Right renal cortex interstitium (tissue), 3 donors: ENCODE measurements around the gene SPATA19. TPM values are rescaled to one million over a fixed set of nuclear protein-coding genes. Genes with fewer than 3 reads are reported as not detected.
"Not testable (repeated sequence)": the region's sequence is repeated elsewhere in the genome, so short reads cannot be mapped to it uniquely, and the experiment has no call there.

Experiments used
- DNase-seq, 3 donors: peaks; one replicate each; pipeline ENCODE4 v3.0.0-alpha.2; 2013; ENCODE audit warnings: low read depth in 3 of 3, low spot score in 2 of 3
- polyA plus RNA-seq, 3 donors: library from polyadenylated mRNA; unstranded; fragments of 120-200 nt; gene quantifications; one replicate each; pipeline ENCODE4 v1.2.1, GENCODE V29; 2013; ENCODE audit not compliant: insufficient read length in 3 of 3

SPATA19 gene, protein sequence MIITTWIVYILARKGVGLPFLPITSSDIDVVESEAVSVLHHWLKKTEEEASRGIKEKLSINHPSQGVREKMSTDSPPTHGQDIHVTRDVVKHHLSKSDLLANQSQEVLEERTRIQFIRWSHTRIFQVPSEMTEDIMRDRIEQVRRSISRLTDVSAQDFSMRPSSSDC
- not detected for polyA plus RNA-seq

DNA sequence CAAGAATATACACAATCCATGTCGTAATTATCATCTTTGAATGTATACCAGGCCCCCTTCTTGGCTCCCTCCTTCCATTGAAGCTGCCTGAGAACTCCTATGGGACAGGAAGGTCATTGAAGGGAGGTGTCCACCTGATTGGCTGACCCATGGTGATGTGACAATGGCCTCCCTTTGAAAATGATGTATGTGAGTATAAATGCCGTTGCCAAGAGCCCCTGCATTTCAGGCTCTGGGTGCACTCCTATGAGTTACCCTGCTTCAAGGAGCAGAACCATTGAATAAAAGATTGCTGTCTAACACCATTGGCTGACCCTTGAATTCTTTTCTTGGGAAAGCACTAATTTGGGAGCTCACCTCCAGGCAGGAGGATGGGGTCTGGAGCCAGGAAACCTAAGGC, at the start of gene SPATA19:
TSS of gene SPATA19 (minus strand) at position 101 of the 400 bp plus-strand sequence. CDS start at position 34, 67 bp downstream.
- no peak for DNase-seq

DNA sequence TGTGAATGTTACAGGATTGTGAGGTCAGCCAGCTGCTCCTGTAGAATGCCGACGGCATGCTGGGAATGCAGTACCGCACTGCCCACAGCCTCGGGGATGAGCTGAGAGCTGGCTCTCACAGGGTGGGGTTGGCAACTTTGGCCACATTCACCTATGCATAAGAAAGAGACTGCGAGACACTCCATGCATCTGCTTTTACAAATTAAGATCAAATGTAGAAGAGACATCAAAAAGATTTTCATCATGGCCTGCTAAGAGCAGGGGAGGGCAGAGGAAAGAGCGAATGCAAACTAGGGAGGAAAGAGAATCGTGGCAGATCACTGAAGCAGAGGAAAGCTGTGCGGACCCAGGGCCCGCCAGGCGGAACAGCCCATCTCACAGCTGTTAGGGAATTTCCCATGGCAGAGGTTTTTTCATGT, 49.8 kb upstream of the SPATA19 start:
- peak; percentile 23 to 35 (median 27) for DNase-seq

DNA sequence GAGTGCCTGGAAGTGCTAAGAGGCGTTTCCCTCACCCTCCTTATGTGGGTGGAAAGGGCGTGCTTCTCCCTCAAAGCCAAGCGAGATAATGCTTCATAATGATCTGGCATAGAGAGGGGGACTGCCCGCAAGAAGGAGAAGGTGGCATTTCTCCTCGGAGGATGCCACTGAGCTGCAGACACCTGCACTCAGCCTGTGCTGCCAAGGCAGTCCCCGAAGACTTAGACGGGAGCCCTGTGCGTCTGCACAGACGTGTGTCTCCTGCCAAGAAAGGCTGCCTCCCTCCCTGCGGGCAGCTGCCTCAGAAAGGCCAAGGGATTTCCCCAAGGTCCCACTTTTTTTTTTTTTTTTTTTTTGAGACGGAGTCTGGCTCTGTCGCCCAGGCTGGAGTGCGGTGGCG, 48.1 kb upstream of the SPATA19 start:
- DNase-seq, result no peak

DNA sequence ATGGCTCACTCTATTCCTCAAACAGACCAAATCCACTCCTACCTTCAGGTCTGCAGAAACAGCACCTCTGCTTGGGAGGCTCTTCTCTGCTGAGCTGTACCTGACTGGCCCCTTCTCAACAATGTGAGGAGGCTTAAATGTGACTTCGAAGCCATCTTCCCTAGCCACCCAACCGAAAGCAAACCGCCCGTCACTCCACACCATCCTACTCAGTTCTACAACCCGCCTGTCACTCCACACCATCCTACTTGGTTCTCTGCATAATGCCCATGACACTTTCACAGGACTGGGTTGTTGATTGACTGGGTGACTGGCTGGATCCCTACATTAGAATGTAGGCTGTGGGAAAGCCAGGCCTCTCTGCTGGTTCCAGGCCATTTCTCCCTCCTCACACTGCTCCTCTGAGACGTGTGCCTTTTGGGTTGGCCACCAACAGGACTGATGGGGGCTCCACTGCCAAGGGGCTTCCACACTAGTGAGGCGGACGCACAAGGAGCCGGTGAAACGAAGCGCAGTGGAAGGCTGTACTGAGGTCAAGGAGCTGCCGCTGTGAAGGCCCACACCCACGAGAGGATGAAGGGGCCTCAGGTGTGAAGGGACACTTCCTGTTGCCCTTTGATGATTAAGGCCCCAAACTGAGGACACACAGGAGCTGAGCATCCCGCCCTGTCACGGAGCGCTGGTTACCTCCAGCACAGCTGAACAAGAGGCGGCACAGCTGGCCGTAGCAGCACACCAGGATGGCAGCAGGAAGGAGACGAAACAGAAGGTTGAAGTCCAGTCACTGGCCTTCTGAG, 47.5 kb upstream of the SPATA19 start:
- DNase-seq, result no peak

DNA sequence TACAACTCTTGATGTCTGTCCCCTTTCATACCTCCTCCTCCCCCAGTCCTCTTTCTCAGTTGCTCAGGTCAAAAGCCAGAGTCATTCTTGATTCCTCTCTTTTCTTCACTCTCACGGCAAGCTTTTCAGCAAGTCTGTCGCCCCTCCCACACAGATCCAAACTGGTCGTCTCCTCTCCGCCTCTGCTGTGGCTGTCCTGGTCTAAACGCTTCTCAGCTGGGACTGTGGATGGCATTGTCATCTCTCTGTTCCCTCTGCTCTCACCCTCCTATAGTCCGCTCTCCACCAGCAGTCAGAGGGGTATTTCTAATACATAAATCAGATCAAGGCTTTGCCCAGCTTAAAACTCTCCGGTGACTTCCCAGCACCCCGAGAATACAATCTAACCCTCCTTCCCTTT, 46.8 kb upstream of the SPATA19 start:
- no peak for DNase-seq

DNA sequence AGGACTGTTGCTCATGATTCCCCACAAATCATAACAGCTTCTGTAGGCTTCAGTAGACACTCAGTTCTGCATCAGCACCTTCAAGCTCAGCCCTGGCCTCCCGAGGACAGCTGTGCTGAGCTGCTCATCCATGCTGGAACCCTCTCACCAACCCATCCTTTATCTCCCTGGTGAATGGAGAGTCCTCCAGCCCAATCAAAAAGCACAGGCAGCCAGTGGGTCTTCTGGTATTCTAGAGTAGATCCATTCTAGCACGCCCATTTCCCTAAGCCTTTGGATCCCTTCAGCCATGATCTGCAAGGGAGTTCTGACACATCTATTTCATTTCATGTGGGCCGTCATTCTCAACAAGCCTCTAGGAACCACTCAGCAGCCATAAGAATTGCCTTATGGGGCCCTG, 44.6 kb upstream of the SPATA19 start:
- no peak for DNase-seq

DNA sequence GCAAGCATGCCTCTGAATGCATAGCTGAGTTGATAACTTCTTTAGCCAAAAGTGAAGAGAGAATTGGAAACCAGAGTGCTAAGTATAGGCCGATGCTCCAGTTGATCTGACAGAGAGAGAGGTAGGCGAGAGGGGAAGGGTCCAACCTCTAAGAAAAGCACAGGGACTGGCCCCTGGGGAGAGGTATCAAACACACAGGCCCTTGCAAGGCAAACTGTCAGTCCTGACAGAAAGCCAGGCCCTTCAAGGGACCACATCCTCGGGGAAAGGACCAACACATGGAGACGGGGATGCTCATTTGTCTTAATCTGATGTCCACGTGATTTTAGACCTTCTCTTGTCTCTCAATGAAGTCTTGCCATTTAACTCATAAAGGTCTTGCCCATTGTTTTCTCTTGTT, 43.9 kb upstream of the SPATA19 start:
- no peak for DNase-seq

DNA sequence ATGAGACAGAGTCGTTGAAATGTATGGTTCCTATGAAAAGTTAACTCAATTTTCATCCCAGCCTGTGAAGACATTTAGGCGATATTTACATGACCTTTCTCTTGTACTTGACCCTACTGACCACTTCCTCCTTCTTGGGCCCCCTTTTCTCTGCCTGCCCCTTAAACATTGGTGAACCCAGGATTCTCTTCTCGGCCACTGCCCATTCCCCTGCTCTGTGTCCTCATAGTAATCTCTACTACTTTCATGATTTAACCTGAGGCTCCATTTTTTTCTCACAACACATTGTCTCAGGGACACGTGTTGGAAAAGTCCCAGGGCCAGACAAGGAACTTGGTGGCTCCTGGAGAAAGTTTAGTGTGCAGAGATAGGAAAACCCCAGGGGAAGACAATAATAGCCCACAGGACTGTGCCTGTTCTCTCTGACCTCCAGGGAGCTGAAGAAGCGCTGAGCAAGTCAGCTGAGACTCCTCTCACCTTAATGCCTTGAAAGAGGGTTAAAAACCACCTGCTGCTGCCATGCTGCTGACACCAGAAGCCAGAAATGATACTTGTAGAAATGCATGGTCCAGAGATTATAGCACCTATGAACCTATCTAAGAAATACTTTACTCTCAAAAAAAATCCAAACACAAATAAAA, 42.5 kb upstream of the SPATA19 start:
- DNase-seq, result no peak

DNA sequence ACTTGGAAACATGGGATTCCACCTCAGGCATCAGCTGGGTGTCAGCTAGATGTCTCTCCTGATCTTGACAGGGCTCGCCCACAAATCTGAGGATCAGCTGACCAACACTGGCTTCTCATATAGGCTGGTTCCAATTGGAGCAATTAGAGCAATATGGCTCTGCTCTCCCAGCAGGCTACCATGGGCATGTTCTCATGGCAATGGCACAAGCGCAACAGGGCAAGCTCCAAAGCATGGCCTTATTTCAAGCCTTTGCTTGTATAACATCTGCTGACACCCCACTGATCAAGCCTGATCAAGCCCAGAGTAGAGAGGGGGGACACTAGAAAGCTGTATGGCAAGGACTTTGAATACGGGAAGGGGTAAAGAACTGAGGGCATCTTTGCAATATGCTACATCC, 40.7 kb upstream of the SPATA19 start:
- no peak for DNase-seq

DNA sequence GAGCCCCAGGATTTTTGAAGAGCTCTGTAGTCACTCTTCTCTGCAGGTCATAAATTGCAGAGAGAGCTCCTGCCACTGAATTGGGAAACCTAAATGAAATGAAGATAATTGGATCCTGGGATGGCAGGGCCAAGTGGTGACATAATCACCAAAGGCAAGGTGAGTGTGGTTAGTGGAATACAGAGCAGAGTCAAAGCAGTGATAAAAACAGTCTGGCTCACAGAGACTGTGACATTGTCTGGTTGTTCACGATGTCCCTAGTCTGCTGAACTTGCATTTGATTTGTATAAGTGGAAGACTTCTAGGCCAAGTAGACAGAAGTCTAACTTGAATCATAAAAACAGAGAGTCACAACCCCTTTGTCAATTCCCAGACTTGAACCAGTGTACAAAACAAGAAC, 26.8 kb upstream of the SPATA19 start:
- no peak for DNase-seq

DNA sequence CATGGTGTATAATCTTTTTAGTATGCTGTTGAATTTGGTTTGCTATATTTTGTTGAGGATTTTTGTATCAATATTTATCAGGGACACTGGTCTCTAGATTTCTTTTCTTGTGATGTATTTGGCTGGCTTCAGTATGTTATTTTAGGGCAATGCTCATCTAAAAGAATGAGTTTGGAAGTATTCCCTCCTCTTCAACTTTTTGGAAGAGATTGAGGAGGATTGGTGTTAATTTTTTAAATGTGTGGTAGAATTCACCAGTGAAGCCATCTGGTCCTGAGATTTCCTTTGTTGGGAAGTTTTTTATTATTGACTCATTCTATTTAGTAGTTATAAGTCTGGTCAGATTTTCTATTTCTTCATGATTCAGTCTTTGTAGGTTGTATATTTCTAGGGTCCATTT, 22.1 kb upstream of the SPATA19 start:
- DNase-seq, result no peak

DNA sequence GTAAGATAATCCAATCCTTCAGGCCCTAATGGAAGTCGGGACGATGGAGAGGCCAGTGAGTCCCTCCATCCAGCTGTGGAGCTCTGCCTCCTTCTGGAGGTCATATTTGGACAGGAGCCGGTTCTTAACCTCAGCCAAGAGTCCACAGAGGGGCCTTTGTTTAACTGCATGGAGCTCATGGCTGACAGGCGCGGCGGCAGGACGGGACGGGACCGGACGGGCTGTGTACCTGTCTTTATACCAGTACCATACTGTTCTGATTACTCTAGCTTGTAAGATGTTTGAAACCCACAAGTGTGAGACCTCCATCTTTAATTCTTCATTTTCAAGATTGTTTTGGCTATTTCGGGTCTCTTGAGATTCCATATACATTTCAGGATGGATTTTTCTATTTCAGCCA, 20.2 kb upstream of the SPATA19 start:
- no peak for DNase-seq

DNA sequence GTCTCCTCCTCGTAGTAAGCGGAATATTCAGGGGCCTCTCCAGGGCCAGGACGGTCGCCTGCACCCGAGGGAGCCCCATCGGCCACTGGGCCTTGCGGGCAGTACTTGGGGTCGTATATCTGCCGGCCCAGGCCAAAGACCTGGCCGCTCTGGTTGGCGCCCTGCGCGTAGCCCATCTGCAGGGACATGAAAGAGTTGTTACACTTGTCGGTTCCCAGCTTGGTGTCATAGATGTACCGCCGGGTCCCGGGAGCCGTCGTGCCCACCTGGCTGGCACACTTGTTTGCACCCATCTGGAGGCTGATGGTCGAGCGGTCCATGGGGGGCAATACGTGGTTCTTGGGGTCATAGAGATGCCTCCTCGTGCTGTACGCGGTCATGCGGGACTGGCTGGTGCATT, 19.4 kb upstream of the SPATA19 start:
- DNase-seq, result no peak

DNA sequence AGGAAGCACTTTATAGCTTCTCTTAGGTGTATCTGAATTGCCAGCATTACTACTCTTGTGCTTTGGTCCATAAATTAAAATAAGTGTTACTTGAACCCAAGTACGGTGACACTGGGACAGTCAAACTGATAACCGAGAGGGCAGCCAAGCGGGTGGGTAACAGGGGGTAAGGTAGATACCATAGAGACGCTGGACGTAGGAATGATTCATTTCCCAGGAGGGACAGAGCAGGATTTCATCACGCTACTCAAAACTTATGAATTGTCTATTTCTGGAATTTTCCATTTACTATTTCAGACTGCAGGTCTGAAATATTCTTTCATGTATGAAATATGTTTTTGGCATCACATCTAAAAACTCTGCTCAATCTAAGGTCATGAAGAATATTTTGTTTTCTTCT, 14.8 kb upstream of the SPATA19 start:
- no peak for DNase-seq

DNA sequence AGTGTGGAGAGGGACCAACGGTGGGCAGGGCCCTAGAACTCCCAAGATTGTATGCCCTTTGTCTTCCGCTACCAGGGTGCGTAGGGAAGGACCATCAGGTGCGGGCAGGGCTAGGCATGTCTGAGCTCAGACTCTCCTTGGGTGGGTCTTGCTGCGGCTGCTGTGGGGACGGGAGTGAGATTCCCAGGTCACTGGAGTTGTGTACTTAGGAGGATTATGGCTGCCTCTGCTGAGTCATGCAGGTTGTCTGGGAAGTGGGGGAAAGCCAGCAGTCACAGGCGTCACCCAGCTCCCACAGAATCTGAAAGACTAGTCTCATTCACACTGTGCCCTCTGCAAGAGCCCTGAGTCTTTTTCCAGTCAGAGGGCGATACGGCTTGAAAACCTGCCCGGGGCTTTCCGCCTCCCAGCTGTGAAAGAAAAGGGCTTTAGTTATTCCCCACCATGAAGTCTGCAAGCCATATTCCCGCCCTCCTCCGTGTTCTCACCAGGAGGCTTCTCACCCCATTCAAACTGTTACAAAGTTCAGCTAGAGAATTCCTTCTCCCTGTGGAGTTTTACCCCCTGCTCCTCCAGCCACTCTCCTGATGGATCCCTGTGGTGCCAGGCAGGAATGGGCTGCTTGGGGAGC, 9.1 kb upstream of the SPATA19 start:
- not testable (repeated sequence) for DNase-seq

DNA sequence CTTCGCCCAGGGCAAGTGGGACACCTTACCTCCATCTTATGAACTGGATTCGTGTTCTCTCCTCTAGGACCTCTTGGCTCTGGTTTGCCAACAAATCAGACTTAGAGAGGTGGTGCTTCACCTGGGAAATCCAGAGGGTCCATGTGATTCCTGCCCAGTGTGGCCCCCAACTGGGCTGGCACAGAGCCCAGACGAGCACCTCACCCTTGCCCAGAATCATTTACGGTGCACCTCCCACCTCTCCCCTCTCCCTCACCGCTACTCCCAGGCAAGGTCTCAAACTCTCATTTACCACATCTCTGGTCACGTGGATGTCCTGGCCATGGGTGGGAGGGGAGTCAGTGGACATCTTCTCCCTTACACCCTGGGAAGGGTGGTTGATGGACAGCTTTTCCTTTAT, 1.1 kb downstream of the SPATA19 start:
- no peak for DNase-seq

DNA sequence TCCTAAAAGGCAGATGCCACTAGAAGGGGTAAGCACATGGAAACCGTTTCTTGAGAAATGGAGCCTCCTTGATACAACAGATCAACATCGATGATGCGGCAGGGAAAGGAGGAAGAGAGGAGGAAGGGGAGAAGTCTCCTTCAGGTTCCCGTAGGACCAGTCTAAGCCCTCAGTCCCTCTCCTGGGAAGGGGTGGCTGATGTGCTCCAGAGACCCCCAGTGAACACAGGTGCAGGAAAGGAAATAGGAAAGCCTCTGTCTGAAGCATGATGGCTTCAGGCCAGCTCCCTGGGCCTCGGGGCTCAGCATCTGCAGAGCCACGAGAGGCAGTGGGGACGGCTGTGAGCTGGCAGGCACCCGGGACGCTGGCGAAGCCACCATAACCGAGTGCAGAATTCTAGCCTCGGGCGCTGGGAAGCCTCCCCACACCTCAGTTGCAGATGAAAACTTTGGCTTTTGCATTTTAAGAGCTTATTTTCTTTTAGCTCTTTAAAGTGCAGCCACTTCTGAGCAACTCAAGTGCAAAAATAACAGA, 1.8 kb downstream of the SPATA19 start:
- no peak for DNase-seq

DNA sequence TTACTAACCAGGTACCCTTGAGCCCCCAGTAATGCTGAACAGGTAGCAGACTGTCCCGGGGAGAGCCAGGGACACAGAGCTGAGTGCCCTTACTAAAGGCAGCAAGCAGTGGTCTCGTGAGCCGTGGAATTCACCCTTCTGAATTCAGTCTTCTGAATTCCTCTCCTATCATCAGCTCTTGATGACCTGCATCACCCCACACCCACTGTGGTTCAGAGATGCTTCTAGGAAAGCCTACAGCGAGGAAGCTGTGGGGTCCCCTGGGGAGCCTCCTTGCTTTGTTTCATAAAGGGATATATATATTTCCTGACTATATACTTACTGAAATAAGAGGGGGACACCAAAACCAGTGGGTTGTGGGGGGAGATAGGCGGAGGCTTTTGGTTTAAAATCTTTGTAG, 2.6 kb downstream of the SPATA19 start:
- no peak for DNase-seq

DNA sequence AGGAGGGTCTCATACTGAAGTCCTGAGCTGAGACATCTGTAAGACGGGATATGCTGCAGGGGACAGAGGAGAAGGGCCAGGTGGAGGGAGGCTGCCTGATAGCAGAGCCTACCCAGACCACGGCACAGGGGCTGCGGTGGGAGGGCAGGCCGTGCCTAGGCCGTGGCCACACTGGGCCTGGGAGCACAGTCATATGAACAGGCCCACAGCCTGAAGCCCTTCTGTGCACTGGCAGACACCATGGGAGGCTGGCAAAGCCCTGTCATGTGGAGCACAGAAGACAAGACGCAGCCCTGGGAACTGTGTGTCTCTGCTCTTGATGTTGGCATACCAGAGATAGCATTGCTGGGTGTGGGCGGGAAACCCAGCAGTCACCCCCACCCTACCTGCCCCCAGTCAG, 3.3 kb downstream of the SPATA19 start:
- DNase-seq, result no peak

DNA sequence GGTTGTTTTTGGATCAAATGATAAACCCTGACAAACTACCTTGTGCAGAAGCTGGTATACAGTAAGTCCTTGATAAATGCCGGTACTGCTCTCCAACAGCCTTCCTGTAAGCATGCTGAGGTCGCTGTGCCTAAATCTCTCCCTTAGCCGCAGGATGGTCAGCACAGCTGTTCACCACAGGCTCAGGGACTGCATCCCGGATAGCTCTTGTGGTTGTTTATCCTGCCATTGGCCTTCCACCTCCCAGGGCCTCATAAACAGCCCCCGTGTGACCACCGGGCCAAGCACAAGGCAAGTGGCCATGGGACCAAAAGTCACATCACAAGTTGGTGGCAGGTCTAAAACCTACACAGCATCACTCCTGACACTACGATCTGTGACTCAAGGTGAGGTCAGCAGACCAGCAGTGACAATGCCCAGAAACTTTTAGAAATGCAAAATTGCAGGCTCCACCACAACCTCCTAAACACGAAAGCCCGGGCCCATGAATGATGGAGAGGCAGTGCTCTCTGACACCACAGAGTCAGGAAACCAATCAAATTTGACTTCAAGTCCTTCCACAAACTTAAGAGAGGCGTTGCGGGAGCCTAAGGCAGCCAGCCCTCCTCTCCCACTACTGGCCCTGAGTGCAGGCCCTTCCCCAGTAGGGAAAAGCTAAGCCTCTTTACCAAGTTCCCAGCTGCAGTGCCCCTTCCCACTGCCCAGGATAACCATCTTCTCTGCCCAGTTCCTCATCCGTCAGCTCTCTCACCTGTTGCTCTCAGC, 3.9 kb downstream of the SPATA19 start:
- no peak for DNase-seq
